Stimulated activated CD4-positive, alpha-beta T cell treated with anti-CD3 and anti-CD28 coated beads, TNF-alpha, amount 100 ng/mL, for 4 hours (primary cell): ENCODE measurements around the gene IRAK4.

Source experiments
- DNase-seq, 3 experiments: peaks; one replicate each; pipeline ENCODE4 v3.0.0-alpha.2; 2020; ENCODE audit warnings: low read depth in 3 of 3

The IRAK4 gene

GRCh38 chr12:43766291-43766690 lies 7.5 kb downstream of the IRAK4 start:
- no peak for DNase-seq

DNA sequence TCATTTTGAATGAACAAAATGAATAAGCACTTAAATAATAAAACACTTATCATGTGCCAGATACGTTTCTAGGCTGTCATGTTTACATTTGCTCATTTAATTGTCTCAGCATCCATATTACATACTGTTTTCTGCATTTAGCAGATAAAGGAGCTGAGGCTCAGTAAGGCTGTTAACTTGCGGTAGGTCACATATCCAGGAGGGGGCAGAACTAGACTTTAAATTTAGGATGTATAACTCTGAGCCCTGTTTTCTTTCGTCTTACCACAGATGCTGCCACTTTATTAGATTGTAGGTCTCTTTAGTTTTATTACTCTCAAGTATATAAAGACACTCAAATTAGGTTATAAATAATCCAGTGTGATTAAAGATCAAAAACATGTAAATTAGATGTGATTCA lies 17.7 kb downstream of the IRAK4 start:
- no peak for DNase-seq

GRCh38 chr12:43786899-43787693 lies 28.3 kb downstream of the IRAK4 start:
- DNase-seq: no peak

DNA sequence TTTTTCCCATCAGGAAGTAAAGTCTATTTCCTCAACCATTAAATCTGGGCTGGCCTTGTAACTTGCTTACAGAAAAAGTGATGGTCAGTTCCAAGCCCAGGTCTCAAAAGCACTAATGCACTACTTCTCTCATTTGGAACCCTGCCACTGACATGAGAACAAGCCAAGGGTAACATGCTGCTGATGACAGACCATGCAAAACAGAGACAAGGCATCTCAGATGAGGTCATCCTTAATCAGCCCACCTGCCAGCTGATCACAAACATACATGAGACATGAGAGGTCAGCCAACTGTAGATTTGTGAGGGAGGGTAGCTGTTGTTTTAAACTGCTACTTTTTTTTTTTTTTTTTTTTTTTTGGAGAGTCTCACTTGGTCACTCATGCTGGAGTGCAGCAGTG lies 31.2 kb downstream of the IRAK4 start:
- DNase-seq: no peak

DNA sequence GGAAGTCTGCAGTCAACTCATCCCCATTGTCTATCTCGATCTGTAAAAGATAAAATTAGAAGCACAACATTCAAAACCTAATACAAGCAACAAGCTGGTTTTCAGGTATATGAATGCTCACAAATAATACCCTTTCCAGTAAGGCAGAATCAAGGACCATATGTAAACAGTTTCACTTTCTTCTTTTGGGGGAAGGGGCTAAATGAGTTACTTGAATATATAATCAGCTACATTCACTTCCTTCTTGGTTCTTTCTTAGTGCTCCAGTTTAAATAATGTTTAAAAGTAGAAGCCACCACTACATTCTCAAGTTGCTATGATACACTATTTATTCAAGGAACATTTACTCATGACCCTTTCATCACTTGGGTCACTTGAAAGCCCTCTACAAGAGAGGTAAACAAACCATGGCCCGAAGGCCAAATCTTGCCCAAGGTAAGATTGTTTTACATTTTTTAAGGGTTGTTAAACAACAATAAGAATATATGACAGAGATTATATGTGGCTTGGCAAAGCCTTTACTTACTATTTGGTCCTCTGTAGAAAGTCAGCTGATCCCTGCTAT lies 37.0 kb downstream of the IRAK4 start:
- no peak for DNase-seq

- DNase-seq: no peak
Observed at GRCh38 chr12:43797561-43798217, 38.9 kb downstream of the IRAK4 start.

- DNase-seq: no peak
Observed at GRCh38 chr12:43805149-43805859, 46.6 kb downstream of the IRAK4 start.

DNA sequence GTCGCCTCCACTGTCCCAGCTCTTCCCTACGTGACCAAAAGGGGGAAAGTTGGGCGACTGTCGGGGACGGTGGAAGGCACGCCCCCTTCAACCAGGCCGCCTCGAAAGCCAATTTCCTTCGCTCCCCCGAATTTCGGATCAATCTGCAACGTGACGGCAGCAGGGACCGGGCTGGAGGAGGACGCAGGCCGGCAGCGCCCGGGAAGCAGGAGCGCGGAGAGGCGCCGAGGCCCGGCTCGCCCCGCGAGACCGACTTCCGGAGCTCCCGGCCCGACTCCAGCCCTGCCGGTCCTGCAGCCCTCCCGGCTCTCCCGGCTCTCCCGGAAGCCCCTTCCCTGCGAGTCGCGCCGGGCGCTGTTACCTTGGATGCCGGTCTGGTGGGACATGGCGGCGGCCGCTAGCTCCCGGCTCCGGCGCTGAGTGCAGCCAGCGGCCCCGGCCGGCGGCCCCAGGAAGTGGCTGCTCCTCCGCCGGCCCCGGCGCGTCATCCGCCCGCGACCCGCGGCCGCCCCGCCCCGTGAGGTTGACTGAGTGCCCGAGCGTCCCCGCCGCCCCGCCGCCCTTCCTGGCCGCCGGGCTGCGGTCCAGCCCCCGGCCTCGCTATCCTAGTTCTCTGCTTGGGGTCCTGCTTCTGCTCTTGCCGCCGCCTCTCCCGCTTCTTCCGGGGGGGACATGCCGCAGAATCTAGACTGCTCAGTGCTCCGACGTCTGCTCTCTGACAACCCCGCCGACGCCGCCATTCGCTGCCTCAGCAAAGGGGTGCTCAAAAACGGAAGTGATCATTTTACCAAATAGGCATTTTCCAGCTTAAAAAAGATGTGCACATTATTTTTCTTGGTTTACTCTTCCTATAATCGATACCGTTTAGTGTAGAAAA lies 47.3 kb downstream of the IRAK4 start, which contains the start of gene TWF1:
Gene TWF1, minus strand, starts transcription at position 458 of the 877 bp plus-strand sequence. Its CDS starts 72 bp downstream, at position 386.
- DNase-seq: peak; percentile 68 to 80 (median 73)

- DNase-seq: no peak
Observed at GRCh38 chr12:43806737-43807072, 48.0 kb downstream of the IRAK4 start.

DNA sequence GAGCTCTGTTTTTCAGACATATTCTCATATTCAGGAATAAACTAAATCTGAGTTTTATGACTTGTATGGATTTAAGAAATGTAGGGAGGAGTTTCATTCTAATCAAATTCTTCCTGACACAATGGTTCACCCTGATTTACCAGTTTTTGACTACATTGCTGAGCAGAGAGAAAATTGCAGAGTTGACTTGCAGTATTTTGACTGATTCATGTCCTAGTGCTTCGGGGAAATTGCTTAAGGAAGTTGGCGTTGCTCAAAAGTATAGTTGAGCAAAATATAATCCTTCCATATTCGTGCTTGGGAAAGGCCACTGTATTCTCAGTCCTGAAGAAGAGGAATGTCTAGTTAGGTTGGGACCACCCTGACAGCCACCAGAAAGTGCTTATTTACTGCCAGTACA lies 48.6 kb downstream of the IRAK4 start:
- DNase-seq: no peak

GRCh38 chr12:43812057-43812456 lies 53.3 kb downstream of the IRAK4 start:
- DNase-seq: no peak

GRCh38 chr12:43812926-43813325 lies 54.2 kb downstream of the IRAK4 start:
- no peak for DNase-seq

- no peak for DNase-seq
Observed at GRCh38 chr12:43815416-43815815, 56.7 kb downstream of the IRAK4 start.

DNA sequence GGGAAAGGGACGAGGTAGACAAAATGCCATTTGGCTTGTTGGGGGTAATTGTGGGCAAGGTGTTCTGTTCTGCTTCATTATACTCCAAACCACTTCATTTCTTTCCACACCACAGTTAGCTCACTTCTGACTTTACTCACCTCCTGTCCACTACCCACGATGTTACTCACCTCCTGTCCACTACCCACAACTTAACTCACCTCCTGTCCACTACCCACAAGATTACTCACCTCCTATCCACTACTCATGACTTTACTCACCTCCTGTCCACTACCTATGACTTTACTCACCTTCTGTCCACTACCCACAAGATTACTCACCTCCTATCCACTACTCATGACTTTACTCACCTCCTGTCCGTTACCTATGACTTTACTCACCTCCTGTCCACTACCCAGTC lies 57.4 kb downstream of the IRAK4 start:
- no peak for DNase-seq

DNA sequence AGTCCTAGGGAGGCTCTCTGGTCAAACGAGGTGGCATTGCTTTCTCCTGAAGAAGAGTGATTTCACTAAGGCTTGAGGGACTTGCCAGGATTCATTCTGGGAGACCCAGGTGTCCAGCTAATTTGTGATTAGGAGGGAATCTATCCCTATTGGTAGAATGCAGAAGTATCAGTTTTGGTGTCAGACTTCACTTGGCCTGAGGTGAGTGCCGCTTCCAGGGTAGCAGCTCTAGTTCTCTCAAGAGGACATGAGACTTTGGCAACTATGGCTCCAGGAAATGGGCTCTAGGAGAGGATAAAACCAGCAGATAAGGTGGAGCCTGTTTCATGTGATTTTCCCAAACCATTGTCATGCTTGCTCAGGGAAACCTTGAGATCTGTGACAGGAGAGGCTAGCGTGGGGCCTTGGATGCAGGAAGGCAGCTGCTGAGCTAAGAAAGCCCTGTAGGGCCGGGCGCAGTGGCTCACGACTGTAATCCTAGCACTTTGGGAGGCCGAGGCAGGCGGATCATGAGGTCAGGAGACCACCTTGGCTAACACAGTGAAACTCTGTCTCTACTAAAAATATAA lies 65.5 kb downstream of the IRAK4 start:
- DNase-seq: no peak

DNA sequence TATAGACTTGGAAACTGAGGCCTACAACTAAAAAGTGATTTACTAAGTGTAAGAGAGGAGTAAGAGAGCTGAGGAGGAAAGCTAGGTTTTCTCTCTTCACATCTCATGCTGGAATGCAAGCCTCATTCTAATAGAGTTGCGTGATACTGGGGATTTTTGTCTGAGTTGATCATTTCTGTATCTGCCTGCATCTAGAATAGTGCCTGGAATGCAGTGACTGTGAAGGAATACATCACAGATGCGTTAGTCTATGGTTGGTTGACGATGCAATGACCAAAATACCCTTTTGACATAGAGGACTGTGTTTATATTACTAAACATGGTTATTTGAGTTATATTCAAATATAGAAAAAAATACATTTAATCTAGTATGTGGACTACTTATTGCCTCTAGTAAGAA lies 67.9 kb downstream of the IRAK4 start:
- no peak for DNase-seq

DNA sequence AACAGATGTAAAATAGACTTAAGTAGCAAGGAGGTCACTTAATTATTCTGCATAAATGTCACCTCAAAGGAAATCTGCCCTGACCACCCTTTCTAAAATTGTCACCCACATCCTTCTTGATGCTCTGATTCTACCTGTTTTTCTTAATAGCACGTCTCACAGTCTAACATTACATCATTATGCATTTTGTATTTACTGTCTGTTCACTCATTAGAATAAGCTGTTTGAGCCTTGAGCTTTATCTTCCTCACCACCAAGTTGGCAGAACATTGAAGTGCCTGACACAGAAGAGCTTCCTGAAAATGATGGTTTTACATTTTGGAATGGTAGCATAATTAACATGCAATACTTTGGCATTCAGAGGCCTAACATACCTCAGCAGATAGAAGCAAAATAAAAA lies 68.3 kb downstream of the IRAK4 start:
- DNase-seq: no peak

DNA sequence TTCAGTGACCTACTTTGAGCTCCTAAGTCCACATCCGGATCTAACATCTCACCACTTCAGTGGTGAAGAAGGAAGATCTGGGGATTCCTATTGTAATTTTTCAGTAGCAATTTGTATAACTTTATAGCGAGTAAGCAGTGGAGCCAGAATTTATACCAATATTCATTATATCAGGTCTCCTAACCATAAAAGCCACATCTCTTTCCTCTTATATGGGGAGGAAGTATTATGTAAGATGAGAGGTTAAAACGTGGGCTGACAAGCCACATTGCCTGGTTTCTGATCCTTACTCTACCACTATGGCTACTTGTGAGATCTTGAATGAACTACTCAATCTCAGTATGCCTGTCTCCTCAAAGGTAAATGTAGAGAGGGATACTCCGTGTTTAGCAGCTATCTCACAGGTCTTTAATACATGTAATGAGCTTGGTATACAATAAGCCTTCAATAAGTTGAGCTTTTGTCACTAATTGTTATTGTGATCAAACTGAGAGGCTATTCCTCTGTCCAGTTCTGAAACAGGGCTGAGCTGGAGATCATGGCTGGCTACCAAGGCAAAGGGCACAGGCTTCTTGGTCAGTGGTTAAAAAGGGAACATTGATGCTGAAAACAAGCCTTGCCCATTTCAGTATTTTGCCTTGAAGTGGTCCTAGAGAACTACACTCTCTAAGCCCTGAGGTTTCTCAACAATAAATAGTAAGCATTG lies 73.9 kb downstream of the IRAK4 start:
- no peak for DNase-seq

DNA sequence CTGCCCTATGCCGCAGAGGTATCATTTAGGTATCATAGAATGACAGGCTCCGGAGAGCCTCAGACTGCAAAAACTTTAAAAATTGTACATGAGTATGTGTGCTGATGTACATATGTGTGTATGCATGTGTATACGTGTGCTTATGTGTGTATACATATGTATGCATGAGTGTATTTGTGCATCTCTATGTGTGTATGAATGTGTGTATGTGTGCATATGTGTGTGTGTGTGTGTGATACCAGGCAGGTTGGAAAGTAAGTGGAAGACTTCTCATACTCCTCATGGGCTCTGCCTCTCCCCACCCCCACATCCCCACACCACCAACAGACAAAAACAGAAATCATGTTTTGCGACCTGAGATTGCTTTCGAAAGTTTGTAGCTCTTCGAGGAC lies 76.5 kb downstream of the IRAK4 start:
- DNase-seq: no peak

- DNase-seq: peak; percentile 23 to 42 (median 27)
Observed at GRCh38 chr12:43835656-43836474, 77.1 kb downstream of the IRAK4 start, which contains the start of gene TMEM117. Gene TMEM117, plus strand, starts transcription at chr12:43836081.
